Endothelial cell of umbilical vein (primary cell): ENCODE measurements around the gene IL36RN. TPM values are rescaled to one million over a fixed set of nuclear protein-coding genes. Genes with fewer than 3 reads are reported as not detected.

Experiments used
- BruUV-seq: library from RNA; stranded (reverse); fragments of 400-500 nt; replicated peaks from 2 replicates; lab custom pipeline; 2021; lab: Mats Ljungman, UMichigan
- CTCF ChIA-PET: fragments of 300-600, 350-600 bp; sonication (Branson Sonifier 250); formaldehyde crosslinking; loops from one replicate; lab custom pipeline; 2021; ENCODE audit warnings: antibody characterized with exemption, inconsistent platforms; lab: Charles Lee
- POLR2A ChIA-PET: fragments of 300-600, 350-600 bp; sonication (Branson Sonifier 250); formaldehyde crosslinking; loops from one replicate; lab custom pipeline; 2021; ENCODE audit warnings: antibody characterized with exemption, inconsistent platforms; lab: Charles Lee
- DNase-seq: peaks from one replicate; pipeline ENCODE4 v3.0.0-alpha.2; 2011; ENCODE audit warnings: low read depth, low spot score
- FAIRE-seq: peaks from 2 replicates; lab custom pipeline; 2011; peaks lifted over from hg19 to GRCh38; lab: Jason Lieb, UNC
- H2AFZ ChIP-seq: 2 replicates; pipeline ENCODE4 v1.6.0; 2012; ENCODE audit warnings: low read depth, low read length, control low read depth, inconsistent platforms
- H3K27ac ChIP-seq: 2 replicates; pipeline ENCODE4 v1.5.1; 2011; ENCODE audit warnings: low read depth, mild to moderate bottlenecking, control low read depth, low read length, moderate library complexity; ENCODE audit not compliant: insufficient read depth
- H3K27me3 ChIP-seq, 2 experiments: 2 replicates each; pipeline versions ENCODE4 v1.6.0 to v1.6.1; 2011; ENCODE audit warnings: low read length in 2 of 2, mixed read lengths in 1 of 2; ENCODE audit not compliant: control insufficient read depth in 2 of 2, insufficient read depth in 2 of 2
- H3K36me3 ChIP-seq, 2 experiments: 2 replicates in 1 of 2; 3 replicates in 1 of 2; pipeline ENCODE4 v1.5.1; 2011; ENCODE audit warnings: low read length in 2 of 2, mild to moderate bottlenecking in 1 of 2, moderate library complexity in 1 of 2; ENCODE audit not compliant: control insufficient read depth in 2 of 2, insufficient read depth in 2 of 2; ENCODE audit errors: extremely low read depth in 1 of 2
- H3K4me1 ChIP-seq: 3 replicates; pipeline ENCODE4 v1.5.1; 2011; ENCODE audit warnings: mild to moderate bottlenecking, low read length; ENCODE audit not compliant: control insufficient read depth, insufficient read depth; ENCODE audit errors: extremely low read depth
- H3K4me2 ChIP-seq: 2 replicates; pipeline ENCODE4 v1.6.1; 2011; ENCODE audit warnings: low read length, control low read depth, mixed read lengths; ENCODE audit not compliant: insufficient read depth
- H3K4me3 ChIP-seq, 3 experiments: fragments of 200-600 bp in 1 of 3; sonication (generic), shearing (Covaris generic) in 1 of 3; replicated peaks in 1 of 3; 2 replicates each; pipeline ENCODE4 v1.5.1; 2011 to 2016; ENCODE audit warnings: control low read depth in 3 of 3, low read length in 3 of 3, mild to moderate bottlenecking in 2 of 3, inconsistent platforms in 1 of 3, low read depth in 1 of 3, moderate library complexity in 1 of 3; ENCODE audit not compliant: insufficient read depth in 1 of 3
- H3K79me2 ChIP-seq: 2 replicates; pipeline ENCODE4 v1.6.0; 2012; ENCODE audit warnings: low read length, inconsistent platforms; ENCODE audit not compliant: control insufficient read depth, insufficient read depth
- H3K9ac ChIP-seq: replicated peaks from 2 replicates; pipeline ENCODE3; 2011; ENCODE audit warnings: low read length, control low read depth; ENCODE audit not compliant: insufficient read depth; ENCODE audit errors: extremely low read depth
- H3K9me1 ChIP-seq: replicated peaks from 3 replicates; pipeline ENCODE4 v1.6.0; 2011; ENCODE audit warnings: mild to moderate bottlenecking, low read length; ENCODE audit not compliant: control insufficient read depth, insufficient read depth; ENCODE audit errors: extremely low read depth
- H3K9me3 ChIP-seq: replicated peaks from 2 replicates; pipeline ENCODE4 v1.5.1; 2012; ENCODE audit warnings: low read length, inconsistent platforms; ENCODE audit not compliant: control insufficient read depth, insufficient read depth
- H4K20me1 ChIP-seq: replicated peaks from 2 replicates; pipeline ENCODE3; 2011; ENCODE audit warnings: mild to moderate bottlenecking, low read length; ENCODE audit not compliant: control insufficient read depth, insufficient read depth; ENCODE audit errors: extremely low read depth
- CTCF ChIP-seq, 2 donors: IDR thresholded peaks; 1 replicate in 1 of 2; 2 replicates in 1 of 2; pipeline ENCODE4 v1.5.1; 2011; ENCODE audit warnings: low read length in 2 of 2, mild to moderate bottlenecking in 2 of 2, moderate library complexity in 2 of 2, control low read depth in 1 of 2, inconsistent platforms in 1 of 2, low read depth in 1 of 2; ENCODE audit not compliant: insufficient read depth in 1 of 2; ENCODE audit errors: extremely low read depth in 1 of 2
- EZH2 ChIP-seq: IDR thresholded peaks from 2 replicates; pipeline ENCODE4 v1.6.1; 2012; ENCODE audit warnings: borderline replicate concordance, low read depth, mild to moderate bottlenecking, moderate library complexity, low read length, inconsistent platforms; ENCODE audit not compliant: severe bottlenecking
- FOS ChIP-seq: IDR thresholded peaks from 2 replicates; pipeline ENCODE4 v1.6.1; 2011; ENCODE audit warnings: mild to moderate bottlenecking, low read length, moderate library complexity, borderline replicate concordance; ENCODE audit not compliant: insufficient read depth
- GATA2 ChIP-seq: IDR thresholded peaks from 2 replicates; pipeline ENCODE4 v1.7.0; 2011; ENCODE audit warnings: low read depth, mild to moderate bottlenecking, moderate library complexity, mixed read lengths, low read length; ENCODE audit not compliant: insufficient read length, insufficient read depth
- JUN ChIP-seq: IDR thresholded peaks from 2 replicates; pipeline ENCODE4 v1.6.1; 2011; ENCODE audit warnings: borderline replicate concordance, low read depth; ENCODE audit not compliant: insufficient read length, insufficient read depth
- MYC ChIP-seq: IDR thresholded peaks from one replicate; pipeline ENCODE4 v1.6.1; 2011; ENCODE audit warnings: mild to moderate bottlenecking, low read depth, low read length
- POLR2A ChIP-seq: IDR thresholded peaks from 2 replicates; pipeline ENCODE4 v1.6.1; 2012; ENCODE audit warnings: low read depth, mild to moderate bottlenecking, control low read depth, low read length
- POLR2AphosphoS5 ChIP-seq: IDR thresholded peaks from 2 replicates; pipeline ENCODE4 v1.6.1; 2012; ENCODE audit warnings: low read depth, mild to moderate bottlenecking, control low read depth, low read length, moderate library complexity; ENCODE audit not compliant: insufficient read depth
- dilution Hi-C: fragments of 300-500 bp; cut with MboI; formaldehyde crosslinking; loops from one replicate; pipeline ENCODE4 v1.15.0; 2019; ENCODE audit warnings: low sequenced_read_pairs; ENCODE audit not compliant: extremely low pct_ligation_motif_present
- intact Hi-C: fragments of 100-400 bp; cut with micrococcal nuclease; formaldehyde crosslinking; loops from one replicate; pipeline ENCODE4 v1.10.0; 2022
- polyA plus RNA-seq, 4 experiments: library from polyadenylated mRNA; depleted of rRNA in 3 of 4; stranded (reverse) in 3 of 4; unstranded in 1 of 4; fragments of >200 nt; gene quantifications; 2 replicates each; pipeline versions ENCODE4 v1.2.1 to v1.2.3, GENCODE V29; 2011 to 2012; ENCODE audit warnings: missing spikeins in 1 of 4
- total RNA-seq: library from RNA; stranded (reverse); gene quantifications from 2 replicates; pipeline ENCODE4 v1.2.3, GENCODE V29; 2021
- TF ChIP-seq, protein P1 (sequence below): IDR thresholded peaks from 2 replicates; pipeline ENCODE4 v1.6.1; 2011; ENCODE audit not compliant: insufficient read depth, insufficient read length

The IL36RN gene
- total and polyA plus RNA-seq, 2 donors (not counting 3 experiments of a cell fraction or from before 2014, with no cell fraction given): not detected

DNA sequence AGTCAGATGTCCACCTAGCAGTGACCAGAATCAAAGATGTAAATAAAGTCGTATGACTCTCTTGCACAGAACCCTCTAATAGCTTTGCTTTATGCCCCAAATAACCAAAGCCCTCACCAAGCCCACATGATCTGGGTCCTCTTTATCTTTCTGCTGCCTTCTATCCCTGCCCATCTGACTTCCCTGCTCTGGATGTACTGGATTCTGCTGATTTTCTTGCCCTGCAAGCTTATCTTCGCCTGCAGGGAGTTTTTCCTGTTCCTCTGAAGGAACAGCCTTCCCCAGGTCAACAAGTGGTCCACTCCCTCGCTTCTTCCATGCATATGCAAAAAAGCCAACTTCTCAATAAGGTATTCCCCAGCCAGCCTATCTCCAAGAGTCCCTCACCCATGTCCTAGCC, 25.0 kb upstream of the IL36RN start:
- dilution Hi-C loops: no loop called here
- no peak overlapping the region for H2AFZ ChIP-seq
- no TSS peak for BruUV-seq
- H3K4me1 ChIP-seq: no peaks in the 10 kb centered on the region
- no peaks in the 10 kb centered on the region for H3K36me3 ChIP-seq
- TF ChIP-seq MYC (no peak), FOS (no peak), CTCF (IDR thresholded peaks at IDR 0.05; ENCODE audit: extremely low read depth in 1 of 2, insufficient read depth in 1 of 2, low read depth in 1 of 2, low read length in 2 of 2) (no peak), JUN (no peak), EZH2 (no peak), GATA2 (no peak), POLR2A (no peak), POLR2AphosphoS5 (no peak)
- TF ChIP-seq, protein P1, sequence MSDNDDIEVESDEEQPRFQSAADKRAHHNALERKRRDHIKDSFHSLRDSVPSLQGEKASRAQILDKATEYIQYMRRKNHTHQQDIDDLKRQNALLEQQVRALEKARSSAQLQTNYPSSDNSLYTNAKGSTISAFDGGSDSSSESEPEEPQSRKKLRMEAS: no peak
- no peak overlapping the region for H3K4me2 ChIP-seq
- H4K20me1 ChIP-seq: no peaks in the 10 kb centered on the region
- no peaks in the 10 kb centered on the region for H3K9me3 ChIP-seq
- DNase-seq: no peak
- no peaks in the 10 kb centered on the region for H3K79me2 ChIP-seq
- intact Hi-C loops: no loop called here
- H3K9me1 ChIP-seq: no peaks in the 10 kb centered on the region
- H3K9ac ChIP-seq: no peak overlapping the region
- H3K4me3 ChIP-seq: no peak overlapping the region
- ChIA-PET POLR2A (no interaction called here), CTCF (no interaction called here)
- H3K27me3 ChIP-seq: peaks cover 3 to 5% of the 10 kb centered on the region in 2 experiments
- no peak overlapping the region for H3K27ac ChIP-seq
- FAIRE-seq: no peak
